ENCODE data around the gene NOP9.

The NOP9 gene

DNA sequence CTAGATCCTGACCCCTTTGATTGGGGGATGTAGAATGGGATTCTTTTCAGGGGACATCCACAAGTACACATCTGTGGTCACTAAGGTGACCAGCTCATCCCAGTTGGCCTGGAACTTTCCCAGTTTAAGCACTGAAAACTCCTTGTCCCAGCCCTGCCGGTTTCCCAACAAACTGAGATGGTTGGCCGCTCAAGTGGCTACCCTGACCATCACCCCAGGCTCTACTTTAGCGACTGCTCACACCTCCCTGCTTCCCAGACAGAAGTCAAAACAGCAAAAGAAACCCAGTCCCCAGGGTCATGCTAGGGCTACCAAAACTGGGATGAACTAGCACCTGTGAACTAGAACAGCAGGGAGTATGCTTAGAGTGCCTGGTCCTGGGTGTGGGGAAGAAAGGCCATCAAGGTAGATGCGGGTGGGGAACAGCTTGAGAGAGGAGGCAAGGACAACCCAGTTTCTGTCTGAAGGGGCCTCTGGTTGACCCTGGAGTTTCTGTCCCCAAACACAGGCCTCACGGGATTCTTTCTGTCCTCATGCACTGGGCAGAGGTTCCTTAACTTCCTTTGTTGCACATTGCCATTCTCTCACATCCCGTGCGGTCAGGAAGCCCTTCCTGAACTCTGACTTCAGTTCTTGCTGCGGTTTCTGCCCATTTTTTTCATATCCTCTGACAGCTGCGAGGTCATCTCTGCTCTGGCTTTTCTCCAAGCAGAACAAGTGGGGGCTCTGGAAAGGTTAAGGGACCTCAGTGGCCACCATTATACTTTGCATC is 13.3 kb downstream of the NOP9 start:
- DNase-seq (ENCODE audit: low spot score), result no peak
- TF ChIP-seq, protein P1, sequence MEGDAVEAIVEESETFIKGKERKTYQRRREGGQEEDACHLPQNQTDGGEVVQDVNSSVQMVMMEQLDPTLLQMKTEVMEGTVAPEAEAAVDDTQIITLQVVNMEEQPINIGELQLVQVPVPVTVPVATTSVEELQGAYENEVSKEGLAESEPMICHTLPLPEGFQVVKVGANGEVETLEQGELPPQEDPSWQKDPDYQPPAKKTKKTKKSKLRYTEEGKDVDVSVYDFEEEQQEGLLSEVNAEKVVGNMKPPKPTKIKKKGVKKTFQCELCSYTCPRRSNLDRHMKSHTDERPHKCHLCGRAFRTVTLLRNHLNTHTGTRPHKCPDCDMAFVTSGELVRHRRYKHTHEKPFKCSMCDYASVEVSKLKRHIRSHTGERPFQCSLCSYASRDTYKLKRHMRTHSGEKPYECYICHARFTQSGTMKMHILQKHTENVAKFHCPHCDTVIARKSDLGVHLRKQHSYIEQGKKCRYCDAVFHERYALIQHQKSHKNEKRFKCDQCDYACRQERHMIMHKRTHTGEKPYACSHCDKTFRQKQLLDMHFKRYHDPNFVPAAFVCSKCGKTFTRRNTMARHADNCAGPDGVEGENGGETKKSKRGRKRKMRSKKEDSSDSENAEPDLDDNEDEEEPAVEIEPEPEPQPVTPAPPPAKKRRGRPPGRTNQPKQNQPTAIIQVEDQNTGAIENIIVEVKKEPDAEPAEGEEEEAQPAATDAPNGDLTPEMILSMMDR (IDR thresholded peaks at IDR 0.05; ENCODE audit: borderline replicate concordance, control extremely low read depth, extremely low read depth, insufficient read depth, missing control alignments), result no peak
- in situ Hi-C loops (cut with MboI; ENCODE audit: low sequenced_read_pairs, unreplicated experiment), result no loop called here

DNA sequence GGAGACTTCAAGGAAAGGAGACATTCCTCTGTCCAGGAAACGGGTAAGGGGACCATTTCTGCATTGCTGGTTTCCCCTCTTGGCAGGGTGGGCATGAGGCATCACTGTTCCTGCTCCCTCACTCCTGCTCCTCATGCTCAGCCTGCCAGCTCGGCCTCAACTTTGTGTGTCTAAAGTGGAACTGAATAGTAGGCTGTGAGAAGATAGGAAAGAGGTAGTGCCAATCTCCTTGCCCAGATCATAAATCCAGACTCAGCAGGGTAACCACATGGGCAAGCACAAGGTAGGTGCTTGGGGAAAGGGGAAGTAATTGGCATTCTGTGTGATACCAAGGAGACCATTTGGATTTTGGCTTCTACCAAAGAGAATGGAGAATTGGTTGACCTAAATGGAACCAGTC is 14.3 kb downstream of the NOP9 start:
- TF ChIP-seq, protein P1 (IDR thresholded peaks at IDR 0.05; ENCODE audit: borderline replicate concordance, control extremely low read depth, extremely low read depth, insufficient read depth, missing control alignments), result no peak
- DNase-seq (ENCODE audit: low spot score), result no peak
- in situ Hi-C loops (cut with MboI; ENCODE audit: low sequenced_read_pairs, unreplicated experiment), result no loop called here

DNA sequence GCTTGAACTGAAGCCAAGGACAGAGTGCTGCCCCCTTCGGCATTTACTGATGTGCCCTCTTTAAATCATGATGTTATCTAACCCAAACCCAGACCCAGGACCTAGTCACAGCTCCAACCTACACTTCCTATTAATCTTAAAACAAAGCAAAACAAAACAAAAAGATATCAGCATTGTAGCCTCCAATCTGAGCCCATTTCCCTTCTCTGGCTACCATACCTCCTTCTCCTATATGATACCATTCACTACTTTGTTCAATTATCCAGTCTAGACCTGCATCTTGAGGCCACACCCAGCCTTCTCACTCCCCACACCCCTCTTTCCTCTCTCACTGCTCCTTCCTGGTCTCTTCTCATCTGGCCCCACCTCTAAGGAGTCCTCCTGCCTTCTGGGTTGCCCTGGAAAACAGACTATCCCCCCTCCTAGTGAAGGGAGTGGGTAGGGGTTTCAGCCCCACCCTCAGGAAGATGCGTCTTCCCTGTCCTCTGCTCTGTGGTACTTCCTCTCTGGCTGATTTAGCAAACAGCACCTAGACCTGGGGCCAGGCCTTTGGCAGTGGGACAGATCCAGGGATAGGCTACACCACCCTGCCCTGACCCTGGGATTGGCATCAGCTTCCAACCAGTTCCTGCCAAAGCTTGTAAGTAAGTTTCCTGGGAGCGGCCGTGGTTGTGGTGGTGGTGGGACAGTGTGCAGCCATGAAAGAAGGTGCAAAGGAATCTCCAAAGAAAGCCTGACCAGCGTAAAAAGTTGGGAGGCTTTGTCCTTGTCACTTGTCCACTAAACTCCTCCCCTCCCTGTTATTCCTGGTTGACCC is 14.9 kb downstream of the NOP9 start:
- TF ChIP-seq, protein P1 (IDR thresholded peaks at IDR 0.05; ENCODE audit: borderline replicate concordance, control extremely low read depth, extremely low read depth, insufficient read depth, missing control alignments), result no peak
- in situ Hi-C loops (cut with MboI; ENCODE audit: low sequenced_read_pairs, unreplicated experiment), result no loop called here
- no peak for DNase-seq (ENCODE audit: low spot score)

DNA sequence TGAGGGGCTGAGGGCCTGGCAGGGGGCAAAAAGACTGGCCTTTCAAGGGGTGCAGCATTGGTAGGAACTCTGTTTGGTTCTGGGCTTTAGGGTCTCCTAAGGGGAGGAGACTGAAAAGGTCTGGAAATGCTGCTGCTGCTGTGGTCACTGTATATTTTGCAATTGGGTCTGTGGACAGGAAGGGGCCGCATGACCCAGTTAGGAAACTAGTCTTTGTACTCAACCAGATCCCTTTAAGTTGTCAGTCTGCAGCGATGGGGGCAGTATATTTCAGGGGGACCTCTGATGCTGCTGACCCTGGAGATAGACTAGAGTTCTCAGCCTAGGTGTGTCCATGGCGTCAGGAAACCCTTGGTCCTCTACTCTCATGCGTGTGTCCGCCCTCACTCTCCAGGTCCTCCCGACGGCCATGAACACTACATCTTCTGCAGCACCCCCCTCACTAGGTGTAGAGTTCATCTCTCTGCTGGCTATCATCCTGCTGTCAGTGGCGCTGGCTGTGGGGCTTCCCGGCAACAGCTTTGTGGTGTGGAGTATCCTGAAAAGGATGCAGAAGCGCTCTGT is 15.7 kb downstream of the NOP9 start:
- in situ Hi-C loops (cut with MboI; ENCODE audit: low sequenced_read_pairs, unreplicated experiment), result no loop called here
- TF ChIP-seq, protein P1 (IDR thresholded peaks at IDR 0.05; ENCODE audit: borderline replicate concordance, control extremely low read depth, extremely low read depth, insufficient read depth, missing control alignments), result no peak
- no peak for DNase-seq (ENCODE audit: low spot score)

DNA sequence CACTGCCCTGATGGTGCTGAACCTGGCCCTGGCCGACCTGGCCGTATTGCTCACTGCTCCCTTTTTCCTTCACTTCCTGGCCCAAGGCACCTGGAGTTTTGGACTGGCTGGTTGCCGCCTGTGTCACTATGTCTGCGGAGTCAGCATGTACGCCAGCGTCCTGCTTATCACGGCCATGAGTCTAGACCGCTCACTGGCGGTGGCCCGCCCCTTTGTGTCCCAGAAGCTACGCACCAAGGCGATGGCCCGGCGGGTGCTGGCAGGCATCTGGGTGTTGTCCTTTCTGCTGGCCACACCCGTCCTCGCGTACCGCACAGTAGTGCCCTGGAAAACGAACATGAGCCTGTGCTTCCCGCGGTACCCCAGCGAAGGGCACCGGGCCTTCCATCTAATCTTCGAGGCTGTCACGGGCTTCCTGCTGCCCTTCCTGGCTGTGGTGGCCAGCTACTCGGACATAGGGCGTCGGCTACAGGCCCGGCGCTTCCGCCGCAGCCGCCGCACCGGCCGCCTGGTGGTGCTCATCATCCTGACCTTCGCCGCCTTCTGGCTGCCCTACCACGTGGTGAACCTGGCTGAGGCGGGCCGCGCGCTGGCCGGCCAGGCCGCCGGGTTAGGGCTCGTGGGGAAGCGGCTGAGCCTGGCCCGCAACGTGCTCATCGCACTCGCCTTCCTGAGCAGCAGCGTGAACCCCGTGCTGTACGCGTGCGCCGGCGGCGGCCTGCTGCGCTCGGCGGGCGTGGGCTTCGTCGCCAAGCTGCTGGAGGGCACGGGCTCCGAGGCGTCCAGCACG is 16.4 kb downstream of the NOP9 start:
- in situ Hi-C loops (cut with MboI; ENCODE audit: low sequenced_read_pairs, unreplicated experiment), result no loop called here
- DNase-seq (ENCODE audit: low spot score), result no peak
- TF ChIP-seq, protein P1 (IDR thresholded peaks at IDR 0.05; ENCODE audit: borderline replicate concordance, control extremely low read depth, extremely low read depth, insufficient read depth, missing control alignments), result no peak

DNA sequence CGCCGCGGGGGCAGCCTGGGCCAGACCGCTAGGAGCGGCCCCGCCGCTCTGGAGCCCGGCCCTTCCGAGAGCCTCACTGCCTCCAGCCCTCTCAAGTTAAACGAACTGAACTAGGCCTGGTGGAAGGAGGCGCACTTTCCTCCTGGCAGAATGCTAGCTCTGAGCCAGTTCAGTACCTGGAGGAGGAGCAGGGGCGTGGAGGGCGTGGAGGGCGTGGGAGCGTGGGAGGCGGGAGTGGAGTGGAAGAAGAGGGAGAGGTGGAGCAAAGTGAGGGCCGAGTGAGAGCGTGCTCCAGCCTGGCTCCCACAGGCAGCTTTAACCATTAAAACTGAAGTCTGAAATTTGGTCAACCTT is 16.9 kb downstream of the NOP9 start:
- in situ Hi-C loops (cut with MboI; ENCODE audit: low sequenced_read_pairs, unreplicated experiment), result no loop called here
- TF ChIP-seq, protein P1 (IDR thresholded peaks at IDR 0.05; ENCODE audit: borderline replicate concordance, control extremely low read depth, extremely low read depth, insufficient read depth, missing control alignments), result no peak
- DNase-seq (ENCODE audit: low spot score), result no peak

Measured in GM13976 (cell line).